ENCODE measurements around the gene DROSHA. TPM values are rescaled to one million over a fixed set of nuclear protein-coding genes. Genes with fewer than 3 reads are reported as not detected.

The DROSHA gene
- total and polyA plus RNA-seq, 2 of the 8 experiments (the other 6 are each of a cell fraction or from before 2014, with no cell fraction given): 65.9 to 122 TPM

GRCh38 chr5:31516802-31517201 lies 15.1 kb downstream of the DROSHA start:
- H3K23me2 ChIP-seq (ENCODE audit: low read depth, low read length): peaks cover under 1% of the 10 kb centered on the region; the same call in 1 of the 2 replicates
- no peak overlapping the region for H2BK15ac ChIP-seq (ENCODE audit: low read length)
- no peak for DNase-seq (ENCODE audit: low read depth in 1 of 2, low spot score in 2 of 2)
- H4K5ac ChIP-seq (ENCODE audit: insufficient read length, low read depth, low read length): no peak overlapping the region
- H2AK5ac ChIP-seq (ENCODE audit: low read depth, low read length): no peak overlapping the region
- H3K36me3 ChIP-seq (ENCODE audit: control insufficient read depth in 2 of 4, insufficient read depth in 4 of 4, low read length in 3 of 4): peaks cover 8 to 60% (median 35%) of the 10 kb centered on the region in 4 experiments; a peak in 7 of 8 replicates
- no peaks in the 10 kb centered on the region for H3K79me2 ChIP-seq (ENCODE audit: control insufficient read depth in 1 of 2, insufficient read depth in 2 of 2, low read length in 2 of 2)
- ChIA-PET CTCF (ENCODE audit: partially characterized antibody) (no interaction called here), POLR2A (ENCODE audit: partially characterized antibody) (no interaction called here)
- no peak overlapping the region for H3K18ac ChIP-seq (ENCODE audit: extremely low read depth, low read length)
- no peak overlapping the region for H3K27ac ChIP-seq (ENCODE audit: low read depth, low read length)
- H4K8ac ChIP-seq (ENCODE audit: extremely low read depth, insufficient read depth, low read length): no peak overlapping the region
- TF ChIP-seq JUND (IDR thresholded peaks at IDR 0.05; ENCODE audit: low read length) (no peak), NANOG (IDR thresholded peaks at IDR 0.05; ENCODE audit: insufficient read depth, low read depth, low read length, poor library complexity, severe bottlenecking) (no peak), SP1 (IDR thresholded peaks at IDR 0.05; ENCODE audit: low read depth, low read length) (no peak), FOSL1 (IDR thresholded peaks at IDR 0.05; ENCODE audit: insufficient read depth, low read depth, low read length) (no peak), HDAC6 (IDR thresholded peaks at IDR 0.05; ENCODE audit: low read depth, low read length) (no peak), EP300 (IDR thresholded peaks at IDR 0.05; ENCODE audit: borderline replicate concordance in 1 of 2, low read depth in 2 of 2, low read length in 2 of 2) (no peak), SIRT6 (IDR thresholded peaks at IDR 0.05; ENCODE audit: low read length) (no peak), BCL11A (IDR thresholded peaks at IDR 0.05; ENCODE audit: low read depth in 2 of 2, low read length in 2 of 2) (no peak)
- H4K91ac ChIP-seq (replicated peaks; ENCODE audit: insufficient read length, low read length): no peak overlapping the region
- no peaks in the 10 kb centered on the region for H3K4me1 ChIP-seq (replicated peaks in 1 of 4; ENCODE audit: control insufficient read depth in 3 of 4, insufficient read depth in 4 of 4, low read length in 3 of 4)
- no peaks in the 10 kb centered on the region for H3K79me1 ChIP-seq (ENCODE audit: low read depth, low read length)
- no peaks in the 10 kb centered on the region for H3K27me3 ChIP-seq (replicated peaks in 1 of 4; ENCODE audit: control insufficient read depth in 3 of 4, extremely low read depth in 1 of 4, insufficient read depth in 3 of 4, low read length in 3 of 4)
- H3K4me3 ChIP-seq (ENCODE audit: extremely low read depth in 1 of 4, insufficient read depth in 2 of 4, low read depth in 3 of 4, low read length in 4 of 4): no peak overlapping the region
- FAIRE-seq: no peak
- no peak overlapping the region for H2BK12ac ChIP-seq (ENCODE audit: low read depth, low read length)
- H4K20me1 ChIP-seq (replicated peaks in 1 of 2; ENCODE audit: control insufficient read depth in 1 of 2, insufficient read depth in 2 of 2, low read length in 2 of 2): peaks cover 2 to 3% of the 10 kb centered on the region in 2 experiments
- H3K23ac ChIP-seq (ENCODE audit: insufficient read length): no peak overlapping the region
- H3K4ac ChIP-seq (replicated peaks; ENCODE audit: insufficient read length, low read depth, low read length): no peak overlapping the region
- no peak overlapping the region for H2AFZ ChIP-seq (ENCODE audit: low read length)
- H3K9ac ChIP-seq (replicated peaks in 1 of 4; ENCODE audit: extremely low read depth in 1 of 4, low read depth in 3 of 4, low read length in 3 of 4): no peak overlapping the region
- H3K9me3 ChIP-seq (ENCODE audit: insufficient read depth in 2 of 2, low read depth in 1 of 2, low read length in 1 of 2): no peaks in the 10 kb centered on the region
- no peak overlapping the region for H3K4me2 ChIP-seq (ENCODE audit: insufficient read depth in 1 of 2, low read depth in 2 of 2, low read length in 2 of 2)
- no peak overlapping the region for H3K14ac ChIP-seq (ENCODE audit: insufficient read length)
- no peak overlapping the region for H2BK120ac ChIP-seq (replicated peaks; ENCODE audit: low read depth, low read length)
- no peak overlapping the region for H3K56ac ChIP-seq (replicated peaks; ENCODE audit: insufficient read length, low read depth, low read length)
- WGBS, 2 experiments (ENCODE audit: extremely low coverage in 1 of 2, insufficient coverage in 1 of 2, insufficient read length in 1 of 2, insufficient replicate concordance in 2 of 2, low coverage in 1 of 2, low lambda C conversion rate in 2 of 2, missing lambda C conversion rate in 1 of 2): 96% methylated on average over 1 of the region's 1 CpG; no CpG with 5 or more reads in 1 of the 2 experiments
- H2BK20ac ChIP-seq (ENCODE audit: low read length): no peak overlapping the region
- H2BK5ac ChIP-seq (ENCODE audit: low read depth, low read length): no peak overlapping the region

Data from H1 (cell line).